Keratinocyte (primary cell): Measurements from ENCODE around the gene ALB. TPM values are rescaled to one million over a fixed set of nuclear protein-coding genes. Genes with fewer than 3 reads are reported as not detected.

Experiments
- DNase-seq: peaks from one replicate; pipeline ENCODE4 v3.0.0-alpha.2; 2011; ENCODE audit warnings: low read depth, missing footprints, low spot score
- FAIRE-seq: peaks from 2 replicates; lab custom pipeline; 2011; peaks lifted over from hg19 to GRCh38; lab: Jason Lieb, UNC
- H2AFZ ChIP-seq: 2 replicates; pipeline ENCODE4 v1.6.0; 2012; ENCODE audit warnings: low read length, control low read depth, inconsistent platforms; ENCODE audit not compliant: control insufficient read depth
- H3K27ac ChIP-seq: 2 replicates; pipeline ENCODE4 v1.5.1; 2011; ENCODE audit warnings: low read length; ENCODE audit not compliant: control insufficient read depth, insufficient read depth
- H3K27me3 ChIP-seq: 3 replicates; pipeline ENCODE4 v1.6.0; 2011; ENCODE audit warnings: low read length; ENCODE audit not compliant: control insufficient read depth, insufficient read depth; ENCODE audit errors: extremely low read depth
- H3K36me3 ChIP-seq, 2 experiments: 2 replicates in 1 of 2; 3 replicates in 1 of 2; pipeline ENCODE4 v1.5.1; 2011; ENCODE audit warnings: low read length in 2 of 2, mild to moderate bottlenecking in 1 of 2; ENCODE audit not compliant: control insufficient read depth in 2 of 2, insufficient read depth in 2 of 2; ENCODE audit errors: extremely low read depth in 1 of 2
- H3K4me1 ChIP-seq: 3 replicates; pipeline ENCODE4 v1.5.1; 2011; ENCODE audit warnings: low read length; ENCODE audit not compliant: control insufficient read depth, insufficient read depth; ENCODE audit errors: extremely low read depth
- H3K4me2 ChIP-seq: 3 replicates; pipeline ENCODE4 v1.6.0; 2011; ENCODE audit warnings: low read depth, low read length; ENCODE audit not compliant: control insufficient read depth, insufficient read depth; ENCODE audit errors: extremely low read depth
- H3K4me3 ChIP-seq, 3 experiments: fragments of 200-600 bp in 1 of 3; sonication (generic) in 1 of 3; 2 replicates in 2 of 3; 3 replicates in 1 of 3; pipeline ENCODE4 v1.5.1; 2011 to 2016; ENCODE audit warnings: low read length in 3 of 3, mild to moderate bottlenecking in 3 of 3, control low read depth in 2 of 3, inconsistent platforms in 1 of 3, low read depth in 1 of 3, mixed read lengths in 1 of 3, mixed run types in 1 of 3, moderate library complexity in 1 of 3; ENCODE audit not compliant: control insufficient read depth in 2 of 3, insufficient read depth in 2 of 3; ENCODE audit errors: extremely low read depth in 1 of 3
- H3K79me2 ChIP-seq: 2 replicates; pipeline ENCODE4 v1.6.0; 2012; ENCODE audit warnings: low read length; ENCODE audit not compliant: control insufficient read depth, insufficient read depth
- H3K9ac ChIP-seq: 3 replicates; pipeline ENCODE4 v1.6.0; 2011; ENCODE audit warnings: low read length; ENCODE audit not compliant: control insufficient read depth, insufficient read depth; ENCODE audit errors: extremely low read depth
- H3K9me1 ChIP-seq: 3 replicates; pipeline ENCODE4 v1.6.0; 2011; ENCODE audit warnings: low read length; ENCODE audit not compliant: control insufficient read depth, insufficient read depth; ENCODE audit errors: extremely low read depth
- H3K9me3 ChIP-seq: 2 replicates; pipeline ENCODE4 v1.5.1; 2012; ENCODE audit warnings: low read depth, low read length; ENCODE audit not compliant: control insufficient read depth
- H4K20me1 ChIP-seq: 3 replicates; pipeline ENCODE4 v1.6.0; 2011; ENCODE audit warnings: low read length; ENCODE audit not compliant: control insufficient read depth, insufficient read depth; ENCODE audit errors: extremely low read depth
- CTCF ChIP-seq, 3 experiments: IDR thresholded peaks in 1 of 3; conservative IDR thresholded peaks in 1 of 3; optimal IDR thresholded peaks in 1 of 3; 2 replicates in 2 of 3; 3 replicates in 1 of 3; pipeline versions ENCODE3 to v1.5.1; 2011; ENCODE audit warnings: low read length in 3 of 3, mild to moderate bottlenecking in 3 of 3, moderate library complexity in 2 of 3, control low read depth in 1 of 3, inconsistent platforms in 1 of 3; ENCODE audit not compliant: insufficient read depth in 2 of 3; ENCODE audit errors: extremely low read depth in 1 of 3
- EZH2 ChIP-seq: IDR thresholded peaks from one replicate; pipeline ENCODE4 v1.6.1; 2012; ENCODE audit warnings: inconsistent platforms, mild to moderate bottlenecking, low read length, moderate library complexity
- dilution Hi-C: fragments of 300-500 bp; cut with MboI; formaldehyde crosslinking; loops from one replicate; pipeline ENCODE4 v1.7.0; 2020; ENCODE audit warnings: low sequenced_read_pairs; ENCODE audit not compliant: extremely low pct_ligation_motif_present
- polyA plus RNA-seq, 5 experiments: library from polyadenylated mRNA; depleted of rRNA in 3 of 5; stranded (reverse) in 3 of 5; stranded (forward) in 1 of 5; unstranded in 1 of 5; fragments of >200 nt; gene quantifications; 1 replicate in 1 of 5; 2 replicates in 3 of 5; 3 replicates in 1 of 5; pipeline versions ENCODE4 v1.2.1 to v1.2.3, GENCODE V29; 2011 to 2012; ENCODE audit warnings: missing spikeins in 2 of 5, low read depth in 1 of 5, low replicate concordance in 1 of 5

ALB gene
- polyA plus RNA-seq, 1 donor (not counting 4 experiments of a cell fraction or from before 2014, with no cell fraction given): not detected

DNA sequence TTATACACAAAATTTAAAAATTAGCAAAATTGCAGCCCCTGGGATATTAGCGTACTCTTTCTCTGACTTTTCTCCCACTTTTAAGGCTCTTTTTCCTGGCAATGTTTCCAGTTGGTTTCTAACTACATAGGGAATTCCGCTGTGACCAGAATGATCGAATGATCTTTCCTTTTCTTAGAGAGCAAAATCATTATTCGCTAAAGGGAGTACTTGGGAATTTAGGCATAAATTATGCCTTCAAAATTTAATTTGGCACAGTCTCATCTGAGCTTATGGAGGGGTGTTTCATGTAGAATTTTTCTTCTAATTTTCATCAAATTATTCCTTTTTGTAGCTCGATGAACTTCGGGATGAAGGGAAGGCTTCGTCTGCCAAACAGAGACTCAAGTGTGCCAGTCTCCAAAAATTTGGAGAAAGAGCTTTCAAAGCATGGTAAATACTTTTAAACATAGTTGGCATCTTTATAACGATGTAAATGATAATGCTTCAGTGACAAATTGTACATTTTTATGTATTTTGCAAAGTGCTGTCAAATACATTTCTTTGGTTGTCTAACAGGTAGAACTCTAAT, 6.0 kb downstream of the ALB start:
- FAIRE-seq (no peak), DNase-seq (no peak)
- Histone ChIP-seq H3K36me3 (no peaks in the 10 kb centered on the region), H3K27me3 (no peaks in the 10 kb centered on the region), H3K4me3 (no peak overlapping the region), H3K4me1 (no peaks in the 10 kb centered on the region), H3K9me3 (no peaks in the 10 kb centered on the region), H3K27ac (no peak overlapping the region), H3K9me1 (no peaks in the 10 kb centered on the region), H2AFZ (no peak overlapping the region), H3K4me2 (no peak overlapping the region), H4K20me1 (no peaks in the 10 kb centered on the region), H3K79me2 (no peaks in the 10 kb centered on the region), H3K9ac (no peak overlapping the region)
- dilution Hi-C loops: no loop called here
- TF ChIP-seq CTCF (optimal IDR thresholded peaks at IDR 0.05 in 1 of 3, IDR thresholded peaks at IDR 0.05 in 1 of 3, conservative IDR thresholded peaks at IDR 0.05 in 1 of 3; ENCODE audit: extremely low read depth in 1 of 3, insufficient read depth in 2 of 3, low read length in 3 of 3) (no peak), EZH2 (no peak)

DNA sequence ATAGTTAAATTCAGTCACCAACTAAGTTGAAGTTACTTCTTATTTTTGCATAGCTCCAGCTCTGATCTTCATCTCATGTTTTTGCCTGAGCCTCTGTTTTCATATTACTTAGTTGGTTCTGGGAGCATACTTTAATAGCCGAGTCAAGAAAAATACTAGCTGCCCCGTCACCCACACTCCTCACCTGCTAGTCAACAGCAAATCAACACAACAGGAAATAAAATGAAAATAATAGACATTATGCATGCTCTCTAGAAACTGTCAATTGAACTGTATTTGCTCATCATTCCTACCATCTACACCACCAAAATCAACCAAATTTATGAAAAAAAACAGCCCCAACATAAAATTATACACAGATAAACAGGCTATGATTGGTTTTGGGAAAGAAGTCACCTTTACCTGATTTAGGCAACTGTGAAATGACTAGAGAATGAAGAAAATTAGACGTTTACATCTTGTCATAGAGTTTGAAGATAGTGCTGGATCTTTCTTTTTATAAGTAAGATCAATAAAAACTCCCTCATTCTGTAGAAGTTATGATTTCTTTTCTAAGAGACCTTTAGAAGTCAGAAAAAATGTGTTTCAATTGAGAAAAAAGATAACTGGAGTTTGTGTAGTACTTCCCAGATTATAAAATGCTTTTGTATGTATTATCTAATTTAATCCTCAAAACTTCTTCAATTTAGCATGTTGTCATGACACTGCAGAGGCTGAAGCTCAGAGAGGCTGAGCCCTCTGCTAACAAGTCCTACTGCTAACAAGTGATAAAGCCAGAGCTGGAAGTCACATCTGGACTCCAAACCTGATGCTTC, 7.0 kb downstream of the ALB start:
- Histone ChIP-seq H3K4me1 (no peaks in the 10 kb centered on the region), H3K9me3 (no peaks in the 10 kb centered on the region), H2AFZ (no peak overlapping the region), H3K9ac (no peak overlapping the region), H3K4me3 (no peak overlapping the region), H3K27me3 (no peaks in the 10 kb centered on the region), H3K36me3 (no peaks in the 10 kb centered on the region), H4K20me1 (no peaks in the 10 kb centered on the region), H3K79me2 (no peaks in the 10 kb centered on the region), H3K4me2 (no peak overlapping the region), H3K27ac (no peak overlapping the region), H3K9me1 (no peaks in the 10 kb centered on the region)
- TF ChIP-seq CTCF (optimal IDR thresholded peaks at IDR 0.05 in 1 of 3, IDR thresholded peaks at IDR 0.05 in 1 of 3, conservative IDR thresholded peaks at IDR 0.05 in 1 of 3; ENCODE audit: extremely low read depth in 1 of 3, insufficient read depth in 2 of 3, low read length in 3 of 3): no peak
- TF ChIP-seq EZH2: no peak
- DNase-seq (no peak), FAIRE-seq (no peak)
- dilution Hi-C loops: no loop called here
